ENCODE results near the gene TTC19. TPM values are rescaled to one million over a fixed set of nuclear protein-coding genes. Genes with fewer than 3 reads are reported as not detected.

Gene TTC19
- total and polyA plus RNA-seq, 2 donors (not counting 3 experiments of a cell fraction or from before 2014, with no cell fraction given) = 7.8 to 32.8 TPM

- peak overlapping the region in 1 of 3 experiments; percentile 26 for H3K4me3 ChIP-seq (replicated peaks in 1 of 3; ENCODE audit: insufficient read depth in 1 of 3, low read depth in 1 of 3, low read length in 3 of 3)
- H3K36me3 ChIP-seq (ENCODE audit: control insufficient read depth in 2 of 2, extremely low read depth in 1 of 2, insufficient read depth in 2 of 2, low read length in 2 of 2) = peaks cover 23 to 44% of the 10 kb centered on the region in 2 experiments
Measured at GRCh38 chr17:16027708-16028584, 28.3 kb downstream of the TTC19 start.

More at GRCh38 chr17:16027708-16028584, 28.3 kb downstream of the TTC19 start:
- dilution Hi-C loops (cut with MboI; ENCODE audit: extremely low pct_ligation_motif_present, low sequenced_read_pairs) (no loop called here), intact Hi-C loops (cut with micrococcal nuclease) (loop anchor here (10.0 kb wide), 1 partner anchor 257 kb away; no protein-coding TSS in a partner anchor)
- BruUV-seq (replicated peaks) = TSS peak; percentile 13
- H3K79me2 ChIP-seq (ENCODE audit: control insufficient read depth, insufficient read depth, low read length) = peaks cover 18% of the 10 kb centered on the region
- H3K9ac ChIP-seq (replicated peaks; ENCODE audit: extremely low read depth, insufficient read depth, low read length) = peak overlapping the region; percentile 70
- peak overlapping the region; percentile 97 for H3K27ac ChIP-seq (ENCODE audit: insufficient read depth, low read depth, low read length)
- H2AFZ ChIP-seq (ENCODE audit: low read depth, low read length) = no peak overlapping the region
- DNase-seq (ENCODE audit: low read depth, low spot score) (peak; percentile 87), FAIRE-seq (peak; percentile 66)
- H3K9me3 ChIP-seq (replicated peaks; ENCODE audit: control insufficient read depth, insufficient read depth, low read length) = no peaks in the 10 kb centered on the region
- H3K9me1 ChIP-seq (replicated peaks; ENCODE audit: control insufficient read depth, extremely low read depth, insufficient read depth, low read length) = no peaks in the 10 kb centered on the region
- POLR2A ChIA-PET = interaction anchor here (1.0 kb wide), 1 partner anchor 14 kb away, joined by 4 read pairs; no protein-coding TSS in a partner anchor
- H3K4me2 ChIP-seq (ENCODE audit: insufficient read depth, low read length) = peak overlapping the region; percentile 62
- H3K4me1 ChIP-seq (ENCODE audit: control insufficient read depth, extremely low read depth, insufficient read depth, low read length) = peaks cover 40% of the 10 kb centered on the region
- no peaks in the 10 kb centered on the region for H4K20me1 ChIP-seq (replicated peaks; ENCODE audit: control insufficient read depth, extremely low read depth, insufficient read depth, low read length)
- no peaks in the 10 kb centered on the region for H3K27me3 ChIP-seq (ENCODE audit: control insufficient read depth in 2 of 2, insufficient read depth in 2 of 2, low read length in 2 of 2)
- TF ChIP-seq POLR2A (IDR thresholded peaks at IDR 0.05; ENCODE audit: low read depth, low read length) (peak; percentile 36), EZH2 (IDR thresholded peaks at IDR 0.05; ENCODE audit: borderline replicate concordance, low read depth, low read length, severe bottlenecking) (no peak), POLR2AphosphoS5 (IDR thresholded peaks at IDR 0.05; ENCODE audit: insufficient read depth, low read depth, low read length) (peak; percentile 53), MYC (IDR thresholded peaks at IDR 0.05; ENCODE audit: low read depth, low read length) (no peak), GATA2 (IDR thresholded peaks at IDR 0.05; ENCODE audit: insufficient read depth, insufficient read length, low read depth, low read length) (peak; percentile 79), FOS (IDR thresholded peaks at IDR 0.05; ENCODE audit: borderline replicate concordance, insufficient read depth, low read length) (peak; percentile 97), MAX (IDR thresholded peaks at IDR 0.05; ENCODE audit: insufficient read depth, insufficient read length) (no peak), JUN (IDR thresholded peaks at IDR 0.05; ENCODE audit: borderline replicate concordance, insufficient read depth, insufficient read length, low read depth) (peak; percentile 97)
- TF ChIP-seq, protein P1, sequence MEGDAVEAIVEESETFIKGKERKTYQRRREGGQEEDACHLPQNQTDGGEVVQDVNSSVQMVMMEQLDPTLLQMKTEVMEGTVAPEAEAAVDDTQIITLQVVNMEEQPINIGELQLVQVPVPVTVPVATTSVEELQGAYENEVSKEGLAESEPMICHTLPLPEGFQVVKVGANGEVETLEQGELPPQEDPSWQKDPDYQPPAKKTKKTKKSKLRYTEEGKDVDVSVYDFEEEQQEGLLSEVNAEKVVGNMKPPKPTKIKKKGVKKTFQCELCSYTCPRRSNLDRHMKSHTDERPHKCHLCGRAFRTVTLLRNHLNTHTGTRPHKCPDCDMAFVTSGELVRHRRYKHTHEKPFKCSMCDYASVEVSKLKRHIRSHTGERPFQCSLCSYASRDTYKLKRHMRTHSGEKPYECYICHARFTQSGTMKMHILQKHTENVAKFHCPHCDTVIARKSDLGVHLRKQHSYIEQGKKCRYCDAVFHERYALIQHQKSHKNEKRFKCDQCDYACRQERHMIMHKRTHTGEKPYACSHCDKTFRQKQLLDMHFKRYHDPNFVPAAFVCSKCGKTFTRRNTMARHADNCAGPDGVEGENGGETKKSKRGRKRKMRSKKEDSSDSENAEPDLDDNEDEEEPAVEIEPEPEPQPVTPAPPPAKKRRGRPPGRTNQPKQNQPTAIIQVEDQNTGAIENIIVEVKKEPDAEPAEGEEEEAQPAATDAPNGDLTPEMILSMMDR (IDR thresholded peaks at IDR 0.05; ENCODE audit: extremely low read depth in 1 of 2, insufficient read depth in 1 of 2, low read depth in 1 of 2, low read length in 2 of 2) = no peak
- CTCF ChIA-PET = interaction anchor here (0.5 to 2.0 kb wide), 5 partner anchors 13 to 1264 kb away, joined by 3 to 7 read pairs (median 4); no protein-coding TSS in a partner anchor

Data from endothelial cell of umbilical vein (primary cell).